CD4-positive, alpha-beta T cell (primary cell): ENCODE measurements around the gene MYL4. TPM values are rescaled to one million over a fixed set of nuclear protein-coding genes. Genes with fewer than 3 reads are reported as not detected.
"Not testable (repeated sequence)": the region's sequence is repeated elsewhere in the genome, so short reads cannot be mapped to it uniquely, and the experiment has no call there.

Experiments
- ATAC-seq: fragments of 200-7000 bp; cut with Tn5 transposase; one replicate; pipeline ENCODE4 v1.10.0; 2022; ENCODE audit warnings: mild to moderate bottlenecking; ENCODE audit not compliant: poor library complexity
- CTCF ChIA-PET: fragments of 350-600 bp; sonication (Branson Sonifier 250); formaldehyde crosslinking; loops from one replicate; lab custom pipeline; 2021; ENCODE audit warnings: antibody characterized with exemption, inconsistent platforms; lab: Charles Lee
- POLR2A ChIA-PET: fragments of 350-600 bp; sonication (Branson Sonifier 250); formaldehyde crosslinking; loops from one replicate; lab custom pipeline; 2021; ENCODE audit warnings: antibody characterized with exemption, inconsistent platforms; lab: Charles Lee
- DNase-seq, 14 experiments: peaks; one replicate each; pipeline ENCODE4 v3.0.0-alpha.2; 2013 to 2020; ENCODE audit warnings: mixed read lengths in 2 of 14
- H3K27ac ChIP-seq, 2 donors: one replicate each; pipeline versions ENCODE4 v1.5.1 to v1.7.0; 2013; ENCODE audit warnings: low read length in 2 of 2, low read depth in 1 of 2, mild to moderate bottlenecking in 1 of 2
- H3K27me3 ChIP-seq, 2 experiments: 1 replicate in 1 of 2; 2 replicates in 1 of 2; pipeline versions ENCODE4 v1.6.1 to v1.7.0; 2013; ENCODE audit warnings: low read length in 2 of 2, control low read depth in 1 of 2, mild to moderate bottlenecking in 1 of 2, moderate library complexity in 1 of 2; ENCODE audit not compliant: insufficient read depth in 2 of 2, control insufficient read depth in 1 of 2
- H3K36me3 ChIP-seq: one replicate; pipeline ENCODE4 v1.6.1; 2013; ENCODE audit warnings: low read length, control low read depth; ENCODE audit not compliant: insufficient read depth
- H3K4me1 ChIP-seq: one replicate; pipeline ENCODE4 v1.6.1; 2013; ENCODE audit warnings: low read length, control low read depth; ENCODE audit not compliant: insufficient read depth
- H3K4me3 ChIP-seq: one replicate; pipeline ENCODE4 v1.5.1; 2013; ENCODE audit warnings: mild to moderate bottlenecking, low read length, moderate library complexity
- H3K9me3 ChIP-seq, 2 experiments: 1 replicate in 1 of 2; 2 replicates in 1 of 2; pipeline versions ENCODE4 v1.6.1 to v1.7.0; 2013; ENCODE audit warnings: low read length in 2 of 2, mild to moderate bottlenecking in 2 of 2, control low read depth in 1 of 2, moderate library complexity in 1 of 2; ENCODE audit not compliant: control insufficient read depth in 1 of 2, insufficient read depth in 1 of 2
- H3K27ac Mint-ChIP-seq: one replicate; pipeline ENCODE4 v1.8.0; 2020; ENCODE audit warnings: mixed read lengths
- H3K27me3 Mint-ChIP-seq: one replicate; pipeline ENCODE4 v1.8.0; 2021; ENCODE audit warnings: mixed read lengths
- H3K36me3 Mint-ChIP-seq: one replicate; pipeline ENCODE4 v1.8.0; 2021; ENCODE audit warnings: low read depth, mixed read lengths
- H3K4me1 Mint-ChIP-seq: one replicate; pipeline ENCODE4 v1.8.0; 2021; ENCODE audit warnings: low read depth, mixed read lengths
- H3K4me3 Mint-ChIP-seq: one replicate; pipeline ENCODE4 v1.8.0; 2020; ENCODE audit warnings: mild to moderate bottlenecking, mixed read lengths
- H3K9me3 Mint-ChIP-seq: one replicate; pipeline ENCODE4 v1.8.0; 2020; ENCODE audit warnings: mixed read lengths
- intact Hi-C, 2 experiments: fragments of 100-400 bp; cut with DNase I in 1 of 2; cut with micrococcal nuclease in 1 of 2; formaldehyde crosslinking; loops; one replicate each; pipeline versions ENCODE4 v1.15.1 to v1.9.0; 2023 to 2025; cut with DNase I, micrococcal nuclease
- total RNA-seq, 174 experiments: library from RNA in 2 of 174; stranded (reverse) in 2 of 174; gene quantifications; one replicate each; pipeline ENCODE4 v1.2.3 and lab custom pipeline; 2021 to 2026
- TF ChIP-seq, protein P1 (sequence below): fragments of 200-600 bp; IDR thresholded peaks from one replicate; pipeline ENCODE4 v1.8.0; 2022; ENCODE audit warnings: antibody characterized with exemption, mild to moderate bottlenecking

Gene MYL4
- total RNA-seq, 2 experiments from 2014 or later: not detected

DNA sequence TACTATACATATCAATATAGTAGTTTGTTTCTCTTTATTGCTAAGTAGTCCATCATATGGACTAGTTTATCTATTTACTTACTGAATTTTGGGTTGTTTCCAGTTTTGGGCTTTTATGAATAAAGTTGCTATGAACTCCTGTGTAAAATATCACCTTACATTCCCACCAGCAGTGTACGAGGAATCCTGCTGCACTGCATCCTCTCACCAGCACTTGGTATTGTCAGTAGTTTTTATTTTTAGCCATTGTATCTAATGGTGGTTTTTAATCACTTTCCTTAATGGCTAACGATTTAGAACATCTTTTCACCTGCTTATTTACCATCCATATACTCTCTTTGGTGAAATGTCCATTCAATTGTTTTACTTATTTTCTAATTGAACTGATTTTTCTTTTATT is 44.0 kb upstream of the MYL4 start:
- CTCF ChIA-PET: no interaction called here
- DNase-seq (no peak), ATAC-seq (no peak)
- H3K27me3 Mint-ChIP-seq: no peaks in the 10 kb centered on the region
- POLR2A ChIA-PET: interaction anchor here (0.6 kb wide), 1 partner anchor 118 kb away, joined by 3 read pairs; no protein-coding TSS in a partner anchor
- Histone ChIP-seq H3K4me3 (no peak overlapping the region), H3K27me3 (no peaks in the 10 kb centered on the region), H3K9me3 (no peaks in the 10 kb centered on the region), H3K27ac (no peak overlapping the region), H3K36me3 (peaks cover 56% of the 10 kb centered on the region), H3K4me1 (peaks cover 4% of the 10 kb centered on the region)
- H3K9me3 Mint-ChIP-seq: no peaks in the 10 kb centered on the region
- intact Hi-C loops: no loop called here
- no peak overlapping the region for H3K27ac Mint-ChIP-seq
- TF ChIP-seq, protein P1, sequence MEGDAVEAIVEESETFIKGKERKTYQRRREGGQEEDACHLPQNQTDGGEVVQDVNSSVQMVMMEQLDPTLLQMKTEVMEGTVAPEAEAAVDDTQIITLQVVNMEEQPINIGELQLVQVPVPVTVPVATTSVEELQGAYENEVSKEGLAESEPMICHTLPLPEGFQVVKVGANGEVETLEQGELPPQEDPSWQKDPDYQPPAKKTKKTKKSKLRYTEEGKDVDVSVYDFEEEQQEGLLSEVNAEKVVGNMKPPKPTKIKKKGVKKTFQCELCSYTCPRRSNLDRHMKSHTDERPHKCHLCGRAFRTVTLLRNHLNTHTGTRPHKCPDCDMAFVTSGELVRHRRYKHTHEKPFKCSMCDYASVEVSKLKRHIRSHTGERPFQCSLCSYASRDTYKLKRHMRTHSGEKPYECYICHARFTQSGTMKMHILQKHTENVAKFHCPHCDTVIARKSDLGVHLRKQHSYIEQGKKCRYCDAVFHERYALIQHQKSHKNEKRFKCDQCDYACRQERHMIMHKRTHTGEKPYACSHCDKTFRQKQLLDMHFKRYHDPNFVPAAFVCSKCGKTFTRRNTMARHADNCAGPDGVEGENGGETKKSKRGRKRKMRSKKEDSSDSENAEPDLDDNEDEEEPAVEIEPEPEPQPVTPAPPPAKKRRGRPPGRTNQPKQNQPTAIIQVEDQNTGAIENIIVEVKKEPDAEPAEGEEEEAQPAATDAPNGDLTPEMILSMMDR: no peak
- no peak overlapping the region for H3K4me3 Mint-ChIP-seq
- peaks cover 87% of the 10 kb centered on the region for H3K36me3 Mint-ChIP-seq
- peaks cover 29% of the 10 kb centered on the region for H3K4me1 Mint-ChIP-seq

GRCh38 chr17:47166854-47167253 is 42.3 kb upstream of the MYL4 start:
- H3K36me3 ChIP-seq: peaks cover 60% of the 10 kb centered on the region
- Mint-ChIP-seq H3K36me3 (peaks cover 86% of the 10 kb centered on the region), H3K4me1 (peaks cover 27% of the 10 kb centered on the region)
- H3K4me3 ChIP-seq, ATAC-seq, H3K27ac Mint-ChIP-seq, CTCF ChIA-PET, intact Hi-C loops, H3K4me3 Mint-ChIP-seq, H3K27me3 Mint-ChIP-seq, H3K4me1 ChIP-seq, H3K9me3 Mint-ChIP-seq, H3K27me3 ChIP-seq, DNase-seq, H3K9me3 ChIP-seq, POLR2A ChIA-PET, H3K27ac ChIP-seq: not testable (repeated sequence)

DNA sequence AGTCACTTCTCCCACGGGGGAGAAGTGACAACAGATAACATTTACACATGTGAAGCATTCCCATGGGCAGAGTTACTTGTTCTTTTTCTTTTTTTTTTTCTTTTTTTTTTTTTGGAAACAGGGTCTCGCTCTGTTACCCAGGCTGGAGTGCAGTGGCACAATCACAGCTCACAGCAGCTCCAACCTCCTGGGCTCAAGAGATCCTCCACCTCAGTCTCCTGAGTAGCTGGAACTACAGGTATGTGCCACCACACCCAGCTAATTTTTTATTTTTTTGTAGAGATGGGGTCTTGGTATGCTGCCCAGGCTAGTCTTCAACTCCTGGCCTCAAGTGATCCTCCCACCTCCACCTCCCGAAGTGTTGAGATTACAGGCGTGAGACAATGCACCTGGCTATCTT is 40.3 kb upstream of the MYL4 start:
- H3K9me3 Mint-ChIP-seq, H3K4me3 ChIP-seq, intact Hi-C loops, H3K27ac Mint-ChIP-seq, H3K27ac ChIP-seq, H3K27me3 ChIP-seq, DNase-seq, H3K27me3 Mint-ChIP-seq, H3K9me3 ChIP-seq, ATAC-seq, H3K4me3 Mint-ChIP-seq, H3K4me1 ChIP-seq: not testable (repeated sequence)
- ChIA-PET POLR2A (interaction anchor here (1.7 kb wide), 1 partner anchor 37 kb away, joined by 5 read pairs; no protein-coding TSS in a partner anchor), CTCF (interaction anchor here (0.7 kb wide), 1 partner anchor 239 kb away, joined by 3 read pairs; no protein-coding TSS in a partner anchor)
- Mint-ChIP-seq H3K36me3 (peaks cover 83% of the 10 kb centered on the region), H3K4me1 (peaks cover 19% of the 10 kb centered on the region)
- peaks cover 59% of the 10 kb centered on the region for H3K36me3 ChIP-seq

- H3K27me3 Mint-ChIP-seq: no peaks in the 10 kb centered on the region
- Histone ChIP-seq H3K36me3 (peaks cover 58% of the 10 kb centered on the region), H3K9me3 (no peaks in the 10 kb centered on the region), H3K4me1 (peaks cover 12% of the 10 kb centered on the region), H3K27me3 (no peaks in the 10 kb centered on the region), H3K27ac (no peak overlapping the region), H3K4me3 (no peak overlapping the region)
- H3K4me1 Mint-ChIP-seq: peaks cover 20% of the 10 kb centered on the region
- TF ChIP-seq, protein P1: no peak
- no peaks in the 10 kb centered on the region for H3K9me3 Mint-ChIP-seq
- ATAC-seq (no peak), DNase-seq (no peak)
- no peak overlapping the region for H3K4me3 Mint-ChIP-seq
- ChIA-PET CTCF (no interaction called here), POLR2A (no interaction called here)
- intact Hi-C loops: no loop called here
- peaks cover 79% of the 10 kb centered on the region for H3K36me3 Mint-ChIP-seq
- no peak overlapping the region for H3K27ac Mint-ChIP-seq
Observed at GRCh38 chr17:47170710-47171109, 38.4 kb upstream of the MYL4 start.
